Endothelial cell of umbilical vein (primary cell): Measurements from ENCODE around the gene CD80.

Experiments
- JUN ChIP-seq: IDR thresholded peaks from 2 replicates; pipeline ENCODE4 v1.6.1; 2011; ENCODE audit warnings: borderline replicate concordance, low read depth; ENCODE audit not compliant: insufficient read length, insufficient read depth
- POLR2AphosphoS5 ChIP-seq: IDR thresholded peaks from 2 replicates; pipeline ENCODE4 v1.6.1; 2012; ENCODE audit warnings: low read depth, mild to moderate bottlenecking, control low read depth, low read length, moderate library complexity; ENCODE audit not compliant: insufficient read depth

DNA sequence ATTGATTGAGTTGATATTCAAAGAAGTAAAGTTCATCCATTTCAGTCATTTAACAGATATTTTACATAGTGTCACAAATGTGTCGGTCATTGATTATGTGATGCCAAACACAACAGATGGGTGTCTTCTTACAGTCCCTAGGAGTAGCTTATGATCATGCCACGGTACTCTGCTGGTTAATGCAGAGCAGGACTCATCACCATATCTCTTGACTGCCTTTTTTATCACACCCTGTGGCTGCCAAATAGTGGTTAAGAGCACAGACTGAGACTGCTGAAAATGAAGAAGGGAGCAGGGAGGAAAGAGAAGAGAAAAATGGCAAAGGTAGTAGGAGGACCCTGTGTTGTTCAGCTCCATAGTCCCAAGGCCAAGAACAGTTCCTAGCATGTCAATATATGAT lies 73.9 kb downstream of the CD80 start:
- TF ChIP-seq POLR2AphosphoS5 (no peak), JUN (no peak)
